Suprapubic skin (tissue), 4 donors: ENCODE measurements around the gene TTI1. TPM values are rescaled to one million over a fixed set of nuclear protein-coding genes. Genes with fewer than 3 reads are reported as not detected.

ENCODE experiments used
- DNase-seq, 2 donors: peaks; one replicate each; pipeline ENCODE4 v3.0.0-alpha.2; 2019; ENCODE audit warnings: low spot score in 2 of 2
- H3K27ac ChIP-seq: fragments of 200-600 bp; sonication (generic); one replicate; pipeline ENCODE4 v1.5.1; 2019
- H3K27me3 ChIP-seq: fragments of 200-600 bp; sonication (generic); one replicate; pipeline ENCODE4 v1.5.1; 2019
- H3K36me3 ChIP-seq: fragments of 200-600 bp; sonication (generic); one replicate; pipeline ENCODE4 v1.5.1; 2019
- H3K4me1 ChIP-seq: fragments of 200-600 bp; sonication (generic); one replicate; pipeline ENCODE4 v1.5.1; 2019
- H3K4me3 ChIP-seq: fragments of 200-600 bp; sonication (generic); one replicate; pipeline ENCODE4 v1.5.1; 2019; ENCODE audit warnings: mild to moderate bottlenecking
- H3K9me3 ChIP-seq: fragments of 200-600 bp; sonication (generic); one replicate; pipeline ENCODE4 v1.5.1; 2019
- CTCF ChIP-seq, 2 donors: fragments of 200-600 bp in 1 of 2; fragments of 450-650 bp in 1 of 2; sonication (generic) in 1 of 2; IDR thresholded peaks; one replicate each; pipeline ENCODE4 v1.5.1; 2016 to 2019; ENCODE audit warnings: antibody characterized with exemption in 2 of 2, mild to moderate bottlenecking in 1 of 2, moderate library complexity in 1 of 2
- EP300 ChIP-seq: sonication (generic); formaldehyde crosslinking; IDR thresholded peaks from one replicate; pipeline ENCODE4 v1.6.1; 2017; ENCODE audit warnings: antibody characterized with exemption
- POLR2A ChIP-seq, 2 donors: fragments of 450-650 bp; IDR thresholded peaks; one replicate each; pipeline ENCODE4 v1.6.1; 2017; ENCODE audit warnings: antibody characterized with exemption in 2 of 2, mild to moderate bottlenecking in 2 of 2, moderate library complexity in 2 of 2
- POLR2AphosphoS5 ChIP-seq, 3 donors: sonication (generic); formaldehyde crosslinking; IDR thresholded peaks; one replicate each; pipeline ENCODE4 v1.6.1; 2017; ENCODE audit warnings: antibody characterized with exemption in 3 of 3
- WGBS: methylation state at CpG from one replicate; pipeline ENCODE4 v1.1.5; 2018; 5-methylcytosine and 5-hydroxymethylcytosine counted together
- total RNA-seq, 4 donors: library from RNA; depleted of rRNA; stranded (reverse); fragments of >200 nt; gene quantifications; one replicate each; pipeline ENCODE4 v1.1.0, GENCODE V29; 2016

TTI1 gene
- total RNA-seq, 4 donors from 2014 or later: 11.2 to 24.7 (median 17.1) TPM

GRCh38 chr20:38066969-38067716 is 33.9 kb upstream of the TTI1 start:
- WGBS: 89% methylated on average over 9 of the region's 9 CpGs
- DNase-seq: no peak
- TF ChIP-seq POLR2AphosphoS5 (IDR thresholded peaks at IDR 0.05) (no peak), EP300 (no peak), POLR2A (IDR thresholded peaks at IDR 0.05) (no peak), CTCF (IDR thresholded peaks at IDR 0.05) (no peak)
- Histone ChIP-seq H3K36me3 (peaks cover 96% of the 10 kb centered on the region), H3K4me1 (no peaks in the 10 kb centered on the region), H3K27ac (no peak overlapping the region), H3K27me3 (no peaks in the 10 kb centered on the region), H3K4me3 (no peak overlapping the region), H3K9me3 (no peaks in the 10 kb centered on the region)

GRCh38 chr20:38065764-38066375 is 32.6 kb upstream of the TTI1 start:
- no peak for DNase-seq
- Histone ChIP-seq H3K4me1 (no peaks in the 10 kb centered on the region), H3K36me3 (peaks cover 96% of the 10 kb centered on the region), H3K4me3 (no peak overlapping the region), H3K9me3 (no peaks in the 10 kb centered on the region), H3K27ac (no peak overlapping the region), H3K27me3 (no peaks in the 10 kb centered on the region)
- 67% methylated on average over 10 of the region's 10 CpGs for WGBS
- no peak for TF ChIP-seq CTCF (IDR thresholded peaks at IDR 0.05)

GRCh38 chr20:38063911-38064530 is 30.8 kb upstream of the TTI1 start:
- Histone ChIP-seq H3K4me3 (no peak overlapping the region), H3K27ac (no peak overlapping the region), H3K4me1 (no peaks in the 10 kb centered on the region), H3K9me3 (no peaks in the 10 kb centered on the region), H3K36me3 (peaks cover 96% of the 10 kb centered on the region), H3K27me3 (no peaks in the 10 kb centered on the region)
- TF ChIP-seq POLR2A (IDR thresholded peaks at IDR 0.05) (no peak), CTCF (IDR thresholded peaks at IDR 0.05) (no peak)
- no peak for DNase-seq
- WGBS: 86% methylated on average over 7 of the region's 7 CpGs

GRCh38 chr20:38062890-38063289 is 29.6 kb upstream of the TTI1 start:
- H3K9me3 ChIP-seq: no peaks in the 10 kb centered on the region
- TF ChIP-seq POLR2AphosphoS5 (IDR thresholded peaks at IDR 0.05) (no peak), POLR2A (IDR thresholded peaks at IDR 0.05) (no peak), CTCF (IDR thresholded peaks at IDR 0.05) (no peak), EP300 (no peak)
- no peak overlapping the region for H3K27ac ChIP-seq
- H3K27me3 ChIP-seq: no peaks in the 10 kb centered on the region
- no peak overlapping the region for H3K4me3 ChIP-seq
- H3K4me1 ChIP-seq: no peaks in the 10 kb centered on the region
- no peak for DNase-seq
- 87% methylated on average over 5 of the region's 5 CpGs for WGBS
- H3K36me3 ChIP-seq: peaks cover 95% of the 10 kb centered on the region

- no peak overlapping the region for H3K4me3 ChIP-seq
- H3K9me3 ChIP-seq: no peaks in the 10 kb centered on the region
- WGBS: 86% methylated on average over 4 of the region's 4 CpGs
- no peaks in the 10 kb centered on the region for H3K4me1 ChIP-seq
- TF ChIP-seq POLR2A (IDR thresholded peaks at IDR 0.05) (no peak), EP300 (no peak), CTCF (IDR thresholded peaks at IDR 0.05) (no peak), POLR2AphosphoS5 (IDR thresholded peaks at IDR 0.05) (no peak)
- peaks cover 88% of the 10 kb centered on the region for H3K36me3 ChIP-seq
- H3K27ac ChIP-seq: no peak overlapping the region
- DNase-seq: no peak
- no peaks in the 10 kb centered on the region for H3K27me3 ChIP-seq
Measured at GRCh38 chr20:38061109-38061508, 27.9 kb upstream of the TTI1 start.
